ENCODE measurements around the gene HPCA.

The HPCA gene

GRCh38 chr1:32863881-32864245 is 22.4 kb upstream of the HPCA start:
- Histone ChIP-seq H3K9me3 (ENCODE audit: severe bottlenecking) (no peaks in the 10 kb centered on the region), H3K27ac (ENCODE audit: poor library complexity, severe bottlenecking) (no peak overlapping the region), H3K4me1 (ENCODE audit: insufficient read depth, poor library complexity, severe bottlenecking) (no peaks in the 10 kb centered on the region), H3K4me3 (ENCODE audit: severe bottlenecking) (no peak overlapping the region), H3K27me3 (ENCODE audit: insufficient read depth, poor library complexity, severe bottlenecking) (no peaks in the 10 kb centered on the region), H3K36me3 (ENCODE audit: low read depth) (no peaks in the 10 kb centered on the region; the same call in 1 of the 2 replicates)
- no peak for ATAC-seq (ENCODE audit: low read depth)
- no peak for DNase-seq (ENCODE audit: low spot score)
- no peak for TF ChIP-seq CTCF (IDR thresholded peaks at IDR 0.05; ENCODE audit: poor library complexity, severe bottlenecking)

DNA sequence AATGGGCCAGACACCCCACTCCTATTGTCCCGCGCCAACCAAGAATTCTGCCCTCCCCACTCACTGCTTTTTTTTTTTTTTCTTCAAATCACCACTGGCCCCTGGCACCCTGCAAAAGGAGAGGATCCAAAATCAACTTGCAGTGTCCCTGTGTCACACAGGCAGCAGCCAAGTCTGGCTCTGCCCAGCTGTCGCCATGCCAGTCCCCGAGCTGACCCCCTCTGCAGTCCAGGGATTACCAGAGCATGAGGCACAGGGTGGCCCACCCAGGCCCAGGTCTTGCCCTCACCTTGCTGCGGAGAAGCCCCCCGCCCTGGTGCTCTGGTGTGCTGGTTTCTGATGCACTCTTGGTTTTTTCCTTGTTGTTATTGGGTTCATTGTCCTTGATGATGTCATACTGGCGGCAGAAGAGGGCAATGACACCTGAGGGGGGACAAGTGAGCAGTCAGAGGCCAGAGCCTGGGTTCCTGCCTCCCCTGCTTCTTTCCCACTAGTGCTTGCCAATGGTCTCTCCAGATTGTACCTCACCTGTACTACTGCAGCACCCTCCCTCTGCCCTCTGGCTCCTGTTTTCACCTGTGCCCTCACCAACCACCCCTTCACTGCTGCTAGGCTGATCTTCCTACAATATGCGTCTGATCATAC is 21.8 kb upstream of the HPCA start:
- no peak for DNase-seq (ENCODE audit: low spot score)
- Histone ChIP-seq H3K9me3 (ENCODE audit: severe bottlenecking) (no peaks in the 10 kb centered on the region), H3K36me3 (ENCODE audit: low read depth) (no peaks in the 10 kb centered on the region; the same call in 1 of the 2 replicates), H3K27me3 (ENCODE audit: insufficient read depth, poor library complexity, severe bottlenecking) (no peaks in the 10 kb centered on the region), H3K4me1 (ENCODE audit: insufficient read depth, poor library complexity, severe bottlenecking) (no peaks in the 10 kb centered on the region), H3K4me3 (ENCODE audit: severe bottlenecking) (no peak overlapping the region), H3K27ac (ENCODE audit: poor library complexity, severe bottlenecking) (no peak overlapping the region)
- no peak for ATAC-seq (ENCODE audit: low read depth)
- no peak for TF ChIP-seq CTCF (IDR thresholded peaks at IDR 0.05; ENCODE audit: poor library complexity, severe bottlenecking)

DNA sequence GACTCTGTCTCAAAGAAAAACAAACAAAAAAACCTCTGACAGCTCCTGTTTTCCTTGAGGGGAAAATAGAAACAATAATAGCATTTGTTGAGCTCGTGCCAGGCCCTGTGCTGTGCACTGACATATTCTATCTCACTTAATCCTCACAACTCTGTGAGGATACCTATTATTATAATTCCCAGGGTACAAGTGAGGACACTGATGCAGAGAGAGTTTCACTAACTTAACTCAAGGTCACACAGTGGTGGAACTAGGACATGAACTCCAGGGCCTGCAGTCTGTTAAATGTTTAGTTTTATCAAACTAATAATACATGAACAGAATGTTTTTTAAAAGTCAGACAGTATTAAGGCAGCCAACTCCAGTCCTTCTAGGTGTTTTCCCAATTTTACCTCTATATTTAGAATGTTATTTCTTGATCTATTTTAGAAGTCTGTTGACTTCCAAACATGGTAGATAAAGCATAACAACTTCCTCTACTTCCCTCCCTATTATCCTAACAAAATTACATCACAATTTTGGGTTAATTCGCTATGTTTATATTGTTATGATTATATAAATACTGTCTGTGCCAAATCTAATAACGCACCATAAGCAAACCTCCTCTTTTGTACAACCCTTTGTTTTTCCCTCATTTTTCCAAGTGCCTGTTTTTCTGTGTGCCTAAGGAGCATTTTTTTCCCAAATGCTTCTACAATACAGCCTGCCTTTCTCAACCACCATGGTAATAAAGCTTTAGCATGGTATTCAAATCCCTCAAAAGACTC is 20.5 kb upstream of the HPCA start:
- no peaks in the 10 kb centered on the region for H3K4me1 ChIP-seq (ENCODE audit: insufficient read depth, poor library complexity, severe bottlenecking)
- no peaks in the 10 kb centered on the region for H3K36me3 ChIP-seq (ENCODE audit: low read depth)
- H3K27ac ChIP-seq (ENCODE audit: poor library complexity, severe bottlenecking): no peak overlapping the region
- H3K9me3 ChIP-seq (ENCODE audit: severe bottlenecking): no peaks in the 10 kb centered on the region
- no peak for TF ChIP-seq CTCF (IDR thresholded peaks at IDR 0.05; ENCODE audit: poor library complexity, severe bottlenecking)
- H3K27me3 ChIP-seq (ENCODE audit: insufficient read depth, poor library complexity, severe bottlenecking): peaks cover 5% of the 10 kb centered on the region
- H3K4me3 ChIP-seq (ENCODE audit: severe bottlenecking): no peak overlapping the region
- ATAC-seq (ENCODE audit: low read depth) (no peak), DNase-seq (ENCODE audit: low spot score) (no peak)

GRCh38 chr1:32867151-32867550 is 19.1 kb upstream of the HPCA start:
- TF ChIP-seq CTCF (IDR thresholded peaks at IDR 0.05; ENCODE audit: poor library complexity, severe bottlenecking): no peak
- H3K9me3 ChIP-seq (ENCODE audit: severe bottlenecking): no peaks in the 10 kb centered on the region
- DNase-seq (ENCODE audit: low spot score) (no peak), ATAC-seq (ENCODE audit: low read depth) (no peak)
- no peaks in the 10 kb centered on the region for H3K36me3 ChIP-seq (ENCODE audit: low read depth)
- H3K27me3 ChIP-seq (ENCODE audit: insufficient read depth, poor library complexity, severe bottlenecking): peaks cover 18% of the 10 kb centered on the region
- H3K27ac ChIP-seq (ENCODE audit: poor library complexity, severe bottlenecking): no peak overlapping the region
- no peaks in the 10 kb centered on the region for H3K4me1 ChIP-seq (ENCODE audit: insufficient read depth, poor library complexity, severe bottlenecking)
- H3K4me3 ChIP-seq (ENCODE audit: severe bottlenecking): no peak overlapping the region

- no peak overlapping the region for H3K4me3 ChIP-seq (ENCODE audit: severe bottlenecking)
- H3K9me3 ChIP-seq (ENCODE audit: severe bottlenecking): no peaks in the 10 kb centered on the region
- DNase-seq (ENCODE audit: low spot score) (no peak), ATAC-seq (ENCODE audit: low read depth) (no peak)
- H3K27me3 ChIP-seq (ENCODE audit: insufficient read depth, poor library complexity, severe bottlenecking): peaks cover 19% of the 10 kb centered on the region
- no peak overlapping the region for H3K27ac ChIP-seq (ENCODE audit: poor library complexity, severe bottlenecking)
- no peaks in the 10 kb centered on the region for H3K4me1 ChIP-seq (ENCODE audit: insufficient read depth, poor library complexity, severe bottlenecking)
- no peaks in the 10 kb centered on the region for H3K36me3 ChIP-seq (ENCODE audit: low read depth)
- TF ChIP-seq CTCF (IDR thresholded peaks at IDR 0.05; ENCODE audit: poor library complexity, severe bottlenecking): no peak
Observed at GRCh38 chr1:32867671-32868070, 18.6 kb upstream of the HPCA start.

All from RWPE2 (cell line).